KMS-11 (cell line): ENCODE measurements around the gene MRPL3.
A peak's percentile ranks its signal among the peaks of the same experiment; 100 is the strongest.

ENCODE experiments used
- H2AFZ ChIP-seq: fragments of 200-600 bp; sonication (generic); 2 replicates; pipeline ENCODE4 v1.6.1; 2016; ENCODE audit warnings: antibody characterized with exemption, mixed run types, low read depth
- H3K27ac ChIP-seq: fragments of 200-600 bp; sonication (generic); 2 replicates; pipeline ENCODE4 v1.6.1; 2016; ENCODE audit warnings: mild to moderate bottlenecking, mixed run types
- H3K27me3 ChIP-seq: fragments of 200-600 bp; sonication (generic); 2 replicates; pipeline ENCODE4 v1.6.1; 2017; ENCODE audit warnings: mild to moderate bottlenecking, low read depth, mixed run types, moderate library complexity; ENCODE audit not compliant: insufficient read depth
- H3K36me3 ChIP-seq: fragments of 200-600 bp; sonication (generic); 2 replicates; pipeline ENCODE4 v1.6.1; 2017; ENCODE audit warnings: mild to moderate bottlenecking, mixed run types; ENCODE audit not compliant: insufficient read depth
- H3K4me1 ChIP-seq: fragments of 200-600 bp; sonication (generic); 2 replicates; pipeline ENCODE4 v1.6.1; 2016; ENCODE audit warnings: mild to moderate bottlenecking, low read depth, mixed run types; ENCODE audit not compliant: poor library complexity, severe bottlenecking
- H3K4me2 ChIP-seq: fragments of 200-600 bp; sonication (generic); 2 replicates; pipeline ENCODE4 v1.7.0; 2016; ENCODE audit warnings: mild to moderate bottlenecking, mixed run types
- H3K4me3 ChIP-seq: fragments of 200-600 bp; sonication (generic); IDR thresholded peaks from 2 replicates; pipeline ENCODE4 v1.6.1; 2017; ENCODE audit warnings: low read depth, low read length, mixed read lengths; ENCODE audit not compliant: insufficient read depth
- H3K79me2 ChIP-seq: fragments of 200-600 bp; sonication (generic); 2 replicates; pipeline ENCODE4 v1.6.1; 2016; ENCODE audit warnings: low read depth, mixed run types; ENCODE audit not compliant: insufficient read depth
- H3K9ac ChIP-seq: fragments of 200-600 bp; sonication (generic); 2 replicates; pipeline ENCODE4 v1.6.1; 2016; ENCODE audit warnings: mild to moderate bottlenecking, mixed run types
- H4K20me1 ChIP-seq: fragments of 200-600 bp; sonication (generic); 2 replicates; pipeline ENCODE4 v1.6.1; 2016; ENCODE audit warnings: mild to moderate bottlenecking, mixed run types; ENCODE audit not compliant: insufficient read depth
- CTCF ChIP-seq: fragments of 200-600 bp; sonication (generic); conservative IDR thresholded peaks from 2 replicates; pipeline ENCODE4 v1.6.1; 2017; ENCODE audit warnings: low read depth, mild to moderate bottlenecking, antibody characterized with exemption, low read length, moderate library complexity, mixed read lengths

Gene MRPL3

DNA sequence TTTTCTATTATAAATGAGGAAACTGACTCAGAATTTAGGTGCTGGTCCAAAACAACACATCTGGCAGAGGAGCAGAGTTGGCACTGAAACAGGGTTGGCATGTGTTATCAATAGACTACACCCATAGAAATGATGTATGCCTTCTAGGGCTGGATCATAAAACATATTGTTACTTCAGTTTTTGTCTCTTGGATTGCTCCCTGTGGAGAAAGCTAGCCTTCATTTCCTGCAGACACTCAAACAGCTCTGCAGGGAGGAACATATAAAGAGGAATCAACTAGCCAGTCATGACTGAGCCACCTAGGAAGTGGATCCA lies 507 bp upstream of the MRPL3 start:
- Histone ChIP-seq H3K4me3 (no peak overlapping the region), H3K9ac (peak overlapping the region; percentile 99; the same call in 1 of the 2 replicates), H3K4me2 (peak overlapping the region; percentile 95), H4K20me1 (no peaks in the 10 kb centered on the region; the same call in 1 of the 2 replicates), H3K27ac (no peak overlapping the region; the same call in 1 of the 2 replicates), H3K36me3 (peaks cover 16% of the 10 kb centered on the region; the same call in 1 of the 2 replicates), H3K27me3 (no peaks in the 10 kb centered on the region), H2AFZ (peak overlapping the region; percentile 80), H3K79me2 (peaks cover 37% of the 10 kb centered on the region), H3K4me1 (peaks cover 15% of the 10 kb centered on the region)
- TF ChIP-seq CTCF = no peak

GRCh38 chr3:131501949-131502348 lies 822 bp downstream of the MRPL3 start:
- peak overlapping the region; percentile 80 for H2AFZ ChIP-seq
- H3K79me2 ChIP-seq = peaks cover 37% of the 10 kb centered on the region
- no peak for TF ChIP-seq CTCF

DNA sequence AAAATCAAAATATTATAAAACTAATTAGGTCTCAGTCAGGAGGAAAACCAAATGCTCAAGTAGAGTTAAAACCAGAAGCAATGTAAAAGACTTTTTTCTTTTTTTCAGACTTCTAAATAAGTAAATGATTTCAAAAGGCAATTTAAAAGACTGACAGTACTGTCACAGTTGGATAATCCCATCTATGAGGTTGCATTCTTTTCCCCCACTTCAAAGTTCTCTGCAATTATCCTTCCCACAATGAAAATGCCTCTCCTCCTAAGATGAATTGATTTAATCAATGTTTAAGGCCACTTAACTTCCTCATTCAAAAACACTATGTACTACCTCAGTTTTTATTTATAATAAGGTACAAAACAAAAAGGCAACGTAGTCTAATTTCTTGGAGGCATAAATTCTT lies 8.1 kb downstream of the MRPL3 start:
- Histone ChIP-seq H3K4me1 (no peaks in the 10 kb centered on the region), H3K27ac (no peak overlapping the region), H3K9ac (no peak overlapping the region), H3K79me2 (peaks cover 5% of the 10 kb centered on the region), H3K4me3 (no peak overlapping the region), H3K4me2 (no peak overlapping the region), H4K20me1 (peaks cover 3% of the 10 kb centered on the region; the same call in 1 of the 2 replicates), H3K27me3 (no peaks in the 10 kb centered on the region), H3K36me3 (peaks cover 16% of the 10 kb centered on the region), H2AFZ (no peak overlapping the region)
- TF ChIP-seq CTCF = no peak

More at GRCh38 chr3:131501949-131502348, 822 bp downstream of the MRPL3 start:
- Histone ChIP-seq H3K27me3 (no peaks in the 10 kb centered on the region), H3K27ac (peak overlapping the region; percentile 83), H3K4me3 (peak overlapping the region; percentile 95), H3K9ac (peak overlapping the region; percentile 99), H3K36me3 (peaks cover 24% of the 10 kb centered on the region; the same call in 1 of the 2 replicates), H3K4me1 (peaks cover 15% of the 10 kb centered on the region), H4K20me1 (no peaks in the 10 kb centered on the region; the same call in 1 of the 2 replicates), H3K4me2 (peak overlapping the region; percentile 95)

DNA sequence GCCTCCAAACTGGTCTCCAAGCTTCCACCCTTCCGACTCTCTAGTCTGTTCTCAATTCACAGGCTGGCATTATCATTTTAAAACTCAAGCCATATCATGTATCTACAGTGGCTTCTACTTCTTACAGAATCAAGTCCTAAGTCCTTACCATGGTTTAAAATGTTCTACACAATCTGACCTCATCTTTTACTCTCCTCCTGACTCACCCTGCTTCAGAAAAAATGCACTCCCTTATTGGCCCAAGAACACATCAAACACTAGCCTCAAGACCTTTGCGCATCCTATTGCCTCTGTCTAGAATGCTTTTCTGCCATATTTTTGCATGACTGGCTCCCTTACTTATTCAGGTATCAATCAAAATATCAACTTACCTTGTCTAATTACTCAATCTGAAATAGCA lies 11.0 kb downstream of the MRPL3 start:
- Histone ChIP-seq H3K79me2 (no peaks in the 10 kb centered on the region; the same call in 1 of the 2 replicates), H4K20me1 (peaks cover 3% of the 10 kb centered on the region; the same call in 1 of the 2 replicates), H3K27me3 (no peaks in the 10 kb centered on the region), H3K4me1 (no peaks in the 10 kb centered on the region), H3K36me3 (peaks cover 2% of the 10 kb centered on the region), H3K4me3 (no peak overlapping the region), H3K4me2 (no peak overlapping the region), H2AFZ (no peak overlapping the region), H3K27ac (no peak overlapping the region), H3K9ac (no peak overlapping the region)
- no peak for TF ChIP-seq CTCF
